Lower leg skin (tissue), 3 donors: ENCODE measurements around the gene MYO3B.

Experiments
- POLR2A ChIP-seq, 2 donors: fragments of 450-650 bp; IDR thresholded peaks; one replicate each; pipeline ENCODE4 v1.6.1; 2016 to 2017; ENCODE audit warnings: antibody characterized with exemption in 2 of 2, mild to moderate bottlenecking in 1 of 2, moderate library complexity in 1 of 2
- TF ChIP-seq, protein P1 (sequence below), 3 donors: fragments of 450-650 bp; IDR thresholded peaks; one replicate each; pipeline ENCODE4 v1.5.1; 2016; ENCODE audit warnings: antibody characterized with exemption in 3 of 3, mild to moderate bottlenecking in 3 of 3, moderate library complexity in 2 of 3

DNA sequence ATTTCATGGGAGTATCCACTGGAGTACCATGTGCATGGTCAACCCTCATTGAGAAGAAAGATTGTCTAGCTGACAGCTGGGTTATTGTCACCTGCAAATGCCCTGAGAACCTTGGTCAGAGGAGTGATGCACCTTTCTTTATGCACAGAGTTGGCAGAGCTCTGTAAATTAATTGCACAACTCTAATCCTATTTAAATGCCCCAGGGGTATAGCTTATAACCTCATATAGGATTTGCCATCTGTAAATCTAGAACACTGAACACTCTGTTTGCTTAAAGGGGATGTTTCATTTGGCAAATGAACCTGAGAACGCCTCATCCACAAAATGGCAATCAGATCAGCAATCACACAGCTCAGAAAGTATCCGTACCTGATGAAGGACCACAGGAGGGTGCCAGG lies 465.4 kb downstream of the MYO3B start:
- TF ChIP-seq, protein P1, sequence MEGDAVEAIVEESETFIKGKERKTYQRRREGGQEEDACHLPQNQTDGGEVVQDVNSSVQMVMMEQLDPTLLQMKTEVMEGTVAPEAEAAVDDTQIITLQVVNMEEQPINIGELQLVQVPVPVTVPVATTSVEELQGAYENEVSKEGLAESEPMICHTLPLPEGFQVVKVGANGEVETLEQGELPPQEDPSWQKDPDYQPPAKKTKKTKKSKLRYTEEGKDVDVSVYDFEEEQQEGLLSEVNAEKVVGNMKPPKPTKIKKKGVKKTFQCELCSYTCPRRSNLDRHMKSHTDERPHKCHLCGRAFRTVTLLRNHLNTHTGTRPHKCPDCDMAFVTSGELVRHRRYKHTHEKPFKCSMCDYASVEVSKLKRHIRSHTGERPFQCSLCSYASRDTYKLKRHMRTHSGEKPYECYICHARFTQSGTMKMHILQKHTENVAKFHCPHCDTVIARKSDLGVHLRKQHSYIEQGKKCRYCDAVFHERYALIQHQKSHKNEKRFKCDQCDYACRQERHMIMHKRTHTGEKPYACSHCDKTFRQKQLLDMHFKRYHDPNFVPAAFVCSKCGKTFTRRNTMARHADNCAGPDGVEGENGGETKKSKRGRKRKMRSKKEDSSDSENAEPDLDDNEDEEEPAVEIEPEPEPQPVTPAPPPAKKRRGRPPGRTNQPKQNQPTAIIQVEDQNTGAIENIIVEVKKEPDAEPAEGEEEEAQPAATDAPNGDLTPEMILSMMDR (IDR thresholded peaks at IDR 0.05): no peak
- TF ChIP-seq POLR2A (IDR thresholded peaks at IDR 0.05): no peak
